Activated CD4-positive, alpha-beta T cell treated with anti-CD3 and anti-CD28 coated beads for 36 hours (primary cell): Measurements from ENCODE around the gene TTLL8. TPM values are rescaled to one million over a fixed set of nuclear protein-coding genes. Genes with fewer than 3 reads are reported as not detected.

ENCODE experiments used
- ATAC-seq: fragments of 200-7000 bp; cut with Tn5 transposase; one replicate; pipeline ENCODE4 v1.10.0; 2021; ENCODE audit warnings: mild to moderate bottlenecking, moderate library complexity
- CTCF ChIA-PET: fragments of 350-600 bp; sonication (Branson Sonifier 250); formaldehyde crosslinking; loops from one replicate; lab custom pipeline; 2021; ENCODE audit warnings: antibody characterized with exemption; lab: Charles Lee
- POLR2A ChIA-PET: fragments of 350-600 bp; sonication (Branson Sonifier 250); formaldehyde crosslinking; loops from one replicate; lab custom pipeline; 2021; ENCODE audit warnings: antibody characterized with exemption, inconsistent platforms; lab: Charles Lee
- DNase-seq: peaks from one replicate; pipeline ENCODE4 v3.0.0-alpha.2; 2020
- H3K27ac Mint-ChIP-seq: one replicate; pipeline ENCODE4 v1.8.0; 2021; ENCODE audit warnings: mixed read lengths
- H3K27me3 Mint-ChIP-seq: one replicate; pipeline ENCODE4 v1.8.0; 2021; ENCODE audit warnings: mixed read lengths
- H3K36me3 Mint-ChIP-seq: one replicate; pipeline ENCODE4 v1.8.0; 2021; ENCODE audit warnings: low read depth, mixed read lengths
- H3K4me1 Mint-ChIP-seq: one replicate; pipeline ENCODE4 v1.8.0; 2021; ENCODE audit warnings: mixed read lengths
- H3K4me3 Mint-ChIP-seq: one replicate; pipeline ENCODE4 v1.8.0; 2021; ENCODE audit warnings: mild to moderate bottlenecking, moderate library complexity, mixed read lengths
- H3K9me3 Mint-ChIP-seq: one replicate; pipeline ENCODE4 v1.8.0; 2021; ENCODE audit warnings: low read depth, mixed read lengths
- intact Hi-C, 2 experiments: fragments of 100-400 bp; cut with DNase I in 1 of 2; cut with micrococcal nuclease in 1 of 2; formaldehyde crosslinking; loops; one replicate each; pipeline versions ENCODE4 v1.14.2 to v1.15.1; 2022 to 2024; cut with DNase I, micrococcal nuclease
- total RNA-seq, 2 experiments: library from RNA; stranded (reverse); gene quantifications; one replicate each; pipeline ENCODE4 v1.2.3, GENCODE V29; 2021

TTLL8 gene
- total RNA-seq, 2 experiments from 2014 or later: not detected

- H3K27me3 Mint-ChIP-seq: peaks cover 17% of the 10 kb centered on the region
- no peak for DNase-seq
- ATAC-seq: no peak
- no peaks in the 10 kb centered on the region for H3K36me3 Mint-ChIP-seq
- intact Hi-C loops: no loop called here
- peaks cover 7% of the 10 kb centered on the region for H3K4me1 Mint-ChIP-seq
- H3K9me3 Mint-ChIP-seq: no peaks in the 10 kb centered on the region
- CTCF ChIA-PET: no interaction called here
- POLR2A ChIA-PET: no interaction called here
- H3K27ac Mint-ChIP-seq: no peak overlapping the region
- H3K4me3 Mint-ChIP-seq: no peak overlapping the region
These were observed 12.1 kb downstream of the TTLL8 start for GRCh38 chr22:50046019-50046415.

DNA sequence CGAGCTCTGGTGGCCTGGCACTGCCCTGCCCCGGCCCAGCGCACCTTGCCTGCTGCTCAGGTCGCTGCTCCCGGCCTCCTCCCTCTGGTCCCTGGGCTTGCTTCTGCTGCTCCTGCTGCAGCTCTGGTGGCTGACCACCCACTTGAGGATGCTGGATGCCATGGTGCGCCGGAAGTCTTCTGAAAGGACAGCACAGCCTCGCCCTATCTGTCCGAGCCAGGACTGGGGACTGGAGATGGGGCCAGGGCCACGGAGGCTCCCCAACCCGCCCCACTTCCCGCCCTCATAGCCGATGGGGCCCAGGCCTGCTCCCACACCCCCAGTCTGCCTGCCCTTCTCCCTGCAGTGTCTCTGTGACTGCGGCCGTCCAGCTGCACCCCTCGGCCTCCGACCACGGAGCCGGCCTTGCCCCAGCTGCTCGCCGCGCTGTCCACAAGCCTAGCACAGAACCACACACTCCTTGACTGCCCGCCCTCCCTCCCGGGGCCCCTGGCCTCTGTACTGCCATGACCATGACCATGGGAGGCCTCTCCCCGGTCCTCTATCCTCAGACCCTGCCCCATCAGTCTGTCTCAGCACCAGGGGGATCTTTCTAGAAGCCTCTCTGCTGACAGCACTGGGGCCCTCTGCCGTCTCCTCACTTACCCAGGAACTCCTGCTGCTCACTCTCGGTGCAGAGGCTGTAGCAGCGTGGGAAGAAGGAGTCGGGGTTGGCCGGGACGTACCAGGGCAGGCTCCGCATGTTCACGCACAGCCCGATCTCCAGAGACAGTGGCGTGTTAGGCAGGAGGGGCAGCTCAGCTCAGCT lies 12.7 kb downstream of the TTLL8 start:
- ChIA-PET POLR2A (no interaction called here), CTCF (no interaction called here)
- H3K4me3 Mint-ChIP-seq: no peak overlapping the region
- H3K9me3 Mint-ChIP-seq: no peaks in the 10 kb centered on the region
- H3K36me3 Mint-ChIP-seq: no peaks in the 10 kb centered on the region
- DNase-seq (no peak), ATAC-seq (no peak)
- H3K27ac Mint-ChIP-seq: no peak overlapping the region
- H3K4me1 Mint-ChIP-seq: peaks cover 7% of the 10 kb centered on the region
- intact Hi-C loops: no loop called here
- H3K27me3 Mint-ChIP-seq: peaks cover 17% of the 10 kb centered on the region

DNA sequence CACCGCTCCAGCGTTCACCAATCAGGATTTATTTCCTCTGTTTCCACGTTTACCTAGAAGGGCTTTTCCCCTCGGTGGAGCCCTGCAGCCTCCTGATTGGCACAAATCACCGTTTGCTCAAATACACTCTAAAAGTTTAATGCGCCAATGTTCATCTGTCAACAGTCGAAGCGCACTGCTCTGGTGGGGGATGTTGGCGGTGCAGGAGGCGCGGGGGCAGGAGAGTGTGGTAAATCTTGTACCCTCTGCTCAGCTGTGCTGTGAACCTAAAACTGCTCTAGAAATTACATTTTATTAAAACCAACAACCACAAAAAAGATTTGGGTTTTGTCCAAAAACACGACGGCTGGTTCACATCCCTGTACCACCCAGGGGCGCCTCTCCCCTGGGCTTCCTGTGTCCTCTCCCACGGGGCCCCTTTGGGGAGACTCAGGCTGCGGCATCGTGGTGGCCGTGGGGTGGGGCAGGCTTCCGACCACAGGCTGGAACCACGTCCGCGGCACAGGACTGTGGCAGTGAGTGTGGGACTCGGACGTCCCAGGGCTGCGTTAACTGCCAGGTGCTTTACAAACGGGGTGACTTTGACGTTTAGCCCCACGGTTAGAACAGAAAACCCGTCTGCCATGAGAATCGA lies 13.5 kb downstream of the TTLL8 start:
- CTCF ChIA-PET: no interaction called here
- no peaks in the 10 kb centered on the region for H3K9me3 Mint-ChIP-seq
- POLR2A ChIA-PET: no interaction called here
- H3K4me1 Mint-ChIP-seq: peaks cover 7% of the 10 kb centered on the region
- ATAC-seq (no peak), DNase-seq (no peak)
- intact Hi-C loops: no loop called here
- H3K36me3 Mint-ChIP-seq: no peaks in the 10 kb centered on the region
- no peak overlapping the region for H3K27ac Mint-ChIP-seq
- no peak overlapping the region for H3K4me3 Mint-ChIP-seq
- peaks cover 17% of the 10 kb centered on the region for H3K27me3 Mint-ChIP-seq

GRCh38 chr22:50041361-50042065 lies 16.6 kb downstream of the TTLL8 start:
- DNase-seq (no peak), ATAC-seq (no peak)
- CTCF ChIA-PET: no interaction called here
- Mint-ChIP-seq H3K27ac (no peak overlapping the region), H3K27me3 (peaks cover 17% of the 10 kb centered on the region), H3K36me3 (no peaks in the 10 kb centered on the region), H3K9me3 (peaks cover 3% of the 10 kb centered on the region), H3K4me1 (peaks cover 7% of the 10 kb centered on the region), H3K4me3 (no peak overlapping the region)
- POLR2A ChIA-PET: interaction anchor here (0.5 kb wide), 1 partner anchor 11 kb away, joined by 3 read pairs; no protein-coding TSS in a partner anchor
- intact Hi-C loops: no loop called here

DNA sequence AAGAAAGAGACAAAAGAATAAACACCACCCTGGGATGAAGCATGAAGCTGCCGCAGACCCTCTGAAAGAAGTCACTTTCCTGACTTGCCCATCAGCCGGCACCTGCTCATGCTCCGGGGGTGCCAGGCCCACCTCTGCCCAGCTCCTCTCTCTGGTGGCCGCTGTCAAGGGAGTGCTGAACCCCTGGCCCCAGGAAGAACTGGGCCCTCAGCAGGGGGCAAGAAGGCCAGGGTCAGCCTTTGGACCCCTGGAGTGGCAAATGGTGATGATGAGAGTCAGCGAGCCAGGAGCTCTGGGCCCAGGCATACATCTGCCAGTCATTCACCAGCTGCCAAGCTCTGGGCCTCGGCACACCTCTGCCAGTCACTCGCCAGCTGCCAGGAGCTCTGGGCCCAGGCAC lies 17.4 kb downstream of the TTLL8 start:
- no peaks in the 10 kb centered on the region for H3K36me3 Mint-ChIP-seq
- no peak overlapping the region for H3K4me3 Mint-ChIP-seq
- no peak for ATAC-seq
- POLR2A ChIA-PET: no interaction called here
- DNase-seq: no peak
- peaks cover 17% of the 10 kb centered on the region for H3K27me3 Mint-ChIP-seq
- H3K27ac Mint-ChIP-seq: no peak overlapping the region
- peaks cover 3% of the 10 kb centered on the region for H3K9me3 Mint-ChIP-seq
- H3K4me1 Mint-ChIP-seq: peaks cover 7% of the 10 kb centered on the region
- intact Hi-C loops: no loop called here
- CTCF ChIA-PET: no interaction called here

DNA sequence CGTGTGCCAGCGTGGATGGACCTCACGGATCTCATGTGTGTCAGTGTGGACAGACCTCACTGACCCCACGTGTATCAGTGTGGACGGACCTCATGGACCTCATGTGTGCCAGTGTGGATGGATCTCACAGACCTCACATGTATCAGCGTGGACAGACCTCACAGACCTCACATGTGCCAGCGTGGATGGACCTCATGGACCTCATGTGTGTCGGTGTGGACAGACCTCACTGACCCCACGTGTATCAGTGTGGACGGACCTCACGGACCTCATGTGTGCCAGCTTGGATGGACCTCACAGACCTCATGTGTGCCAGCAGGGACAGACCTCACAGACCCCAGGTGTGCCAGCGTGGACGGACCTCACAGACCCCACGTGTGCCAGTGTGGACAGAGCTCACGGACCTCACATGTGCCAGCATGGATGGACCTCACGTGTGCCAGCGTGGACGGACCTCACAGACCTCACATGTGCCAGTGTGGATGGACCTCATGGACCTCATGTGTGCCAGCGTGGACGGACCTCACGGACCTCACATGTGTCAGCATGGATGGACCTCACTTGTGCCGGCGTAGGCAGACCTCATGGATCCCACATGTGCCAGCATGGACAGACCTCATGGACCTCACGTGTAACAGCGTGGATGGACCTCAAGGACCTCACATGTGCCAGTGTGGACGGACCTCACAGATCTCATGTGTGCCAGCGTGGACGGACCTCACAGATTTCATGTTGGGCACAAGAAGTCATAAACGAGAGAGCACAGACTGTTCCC lies 18.2 kb downstream of the TTLL8 start:
- DNase-seq: no peak
- Mint-ChIP-seq H3K9me3 (peaks cover 3% of the 10 kb centered on the region), H3K27ac (no peak overlapping the region), H3K27me3 (peaks cover 16% of the 10 kb centered on the region), H3K4me1 (peaks cover 6% of the 10 kb centered on the region), H3K4me3 (no peak overlapping the region), H3K36me3 (no peaks in the 10 kb centered on the region)
- ChIA-PET POLR2A (no interaction called here), CTCF (no interaction called here)
- ATAC-seq: no peak
- intact Hi-C loops: no loop called here

GRCh38 chr22:50035976-50036724 lies 21.9 kb downstream of the TTLL8 start:
- POLR2A ChIA-PET: interaction anchor here (0.8 kb wide), 1 partner anchor 257 kb away, joined by 4 read pairs; no protein-coding TSS in a partner anchor
- ATAC-seq (no peak), DNase-seq (no peak)
- Mint-ChIP-seq H3K4me3 (no peak overlapping the region), H3K27ac (no peak overlapping the region), H3K9me3 (peaks cover 3% of the 10 kb centered on the region), H3K4me1 (peaks cover 4% of the 10 kb centered on the region), H3K27me3 (peaks cover 3% of the 10 kb centered on the region), H3K36me3 (no peaks in the 10 kb centered on the region)
- CTCF ChIA-PET: no interaction called here
- intact Hi-C loops: no loop called here

DNA sequence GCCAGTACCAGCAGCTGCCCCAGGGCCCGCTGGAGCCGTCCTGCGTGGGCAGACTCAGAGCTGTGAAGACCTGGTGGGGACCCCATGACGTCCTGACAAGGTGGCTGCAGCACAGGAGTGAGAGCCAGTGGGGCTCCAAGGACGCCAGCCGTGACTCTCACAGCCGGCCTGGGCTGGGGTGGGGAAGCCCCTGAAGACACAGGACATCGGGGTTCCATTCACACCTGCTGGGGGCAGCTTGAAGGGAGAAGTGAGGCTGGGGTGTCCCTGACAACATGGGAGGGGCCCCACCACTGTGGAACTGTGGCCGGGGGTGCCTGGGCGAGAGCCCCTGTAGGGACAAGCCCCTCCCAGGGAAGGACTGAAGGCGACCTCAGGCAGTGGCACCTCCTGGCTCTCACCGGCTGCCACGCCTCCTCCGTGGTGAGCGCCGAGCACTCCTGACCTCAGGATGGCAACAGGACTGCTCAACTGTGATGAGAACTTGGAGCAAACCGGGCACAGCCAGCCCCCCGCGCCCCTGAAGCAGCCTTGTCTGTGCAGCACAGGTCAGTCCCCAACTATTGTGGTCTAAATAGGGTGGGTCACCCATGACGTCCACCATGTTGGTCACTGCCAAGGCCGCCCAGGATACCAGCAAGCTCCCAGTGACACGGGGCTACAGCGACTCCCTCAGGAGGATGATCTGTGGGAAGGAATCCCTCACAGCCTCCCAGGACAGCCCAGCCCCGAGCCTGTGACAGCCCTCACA lies 22.8 kb downstream of the TTLL8 start:
- Mint-ChIP-seq H3K4me1 (peaks cover 4% of the 10 kb centered on the region), H3K4me3 (no peak overlapping the region), H3K27me3 (peaks cover 3% of the 10 kb centered on the region), H3K36me3 (no peaks in the 10 kb centered on the region), H3K27ac (no peak overlapping the region), H3K9me3 (peaks cover 3% of the 10 kb centered on the region)
- CTCF ChIA-PET: no interaction called here
- POLR2A ChIA-PET: interaction anchor here (0.6 kb wide), 1 partner anchor 50 kb away, joined by 4 read pairs; the partner anchor contains the start of gene MLC1
- DNase-seq (no peak), ATAC-seq (no peak)
- intact Hi-C loops: no loop called here

DNA sequence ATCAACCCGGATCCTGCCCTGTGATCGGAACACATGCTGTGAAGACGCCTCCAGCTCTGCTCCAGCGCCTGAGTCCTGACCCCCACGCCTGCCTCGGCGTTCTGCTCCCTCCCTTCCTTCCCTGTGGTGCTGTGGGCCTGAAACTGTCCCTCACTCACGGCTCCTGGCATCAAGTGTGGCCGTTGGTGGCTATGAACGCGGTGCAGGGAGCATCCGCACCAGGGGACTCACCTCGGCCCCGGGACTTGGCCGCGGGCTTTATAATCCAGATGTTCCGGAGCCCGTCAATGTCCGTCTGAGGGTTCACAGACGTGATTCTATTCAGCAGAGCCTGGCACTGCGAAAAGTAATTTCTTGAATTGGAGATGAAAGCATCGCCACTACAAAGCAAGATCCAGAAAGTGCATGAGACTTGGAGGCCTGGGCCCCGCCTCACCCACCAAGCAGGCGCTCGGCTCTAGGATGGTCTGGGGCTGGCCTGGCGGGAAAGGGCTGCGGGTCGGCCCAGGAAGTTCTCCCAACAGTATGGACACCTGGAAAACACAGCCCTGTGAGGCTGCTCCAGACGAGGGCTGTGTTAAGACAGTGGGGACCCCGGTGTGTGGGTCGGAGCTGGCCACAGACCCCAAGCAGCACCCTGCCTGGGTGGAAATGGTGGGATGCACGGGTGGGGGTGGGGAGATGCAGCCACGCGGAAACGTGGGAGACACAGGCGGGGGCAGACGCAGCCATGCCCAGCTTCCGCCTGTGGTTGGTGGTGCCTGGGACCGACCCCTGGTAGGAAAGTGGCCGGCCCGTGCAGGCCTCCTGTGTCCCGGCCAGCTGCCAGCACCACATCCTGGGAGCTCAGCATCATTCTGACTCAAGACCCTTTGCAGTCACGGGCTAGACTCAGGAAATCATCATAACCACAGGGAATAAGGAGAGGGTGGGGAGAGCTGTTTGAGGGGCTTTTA lies 23.7 kb downstream of the TTLL8 start:
- Mint-ChIP-seq H3K4me3 (no peak overlapping the region), H3K27me3 (peaks cover 3% of the 10 kb centered on the region), H3K36me3 (no peaks in the 10 kb centered on the region), H3K4me1 (peaks cover 9% of the 10 kb centered on the region), H3K27ac (no peak overlapping the region), H3K9me3 (peaks cover 3% of the 10 kb centered on the region)
- no peak for ATAC-seq
- DNase-seq: no peak
- CTCF ChIA-PET: interaction anchor here (0.6 kb wide), 1 partner anchor 155 kb away, joined by 3 read pairs; no protein-coding TSS in a partner anchor
- intact Hi-C loops: loop anchor here in 1 of 2 experiments (5.0 kb wide), 1 partner anchor 267 kb away; no protein-coding TSS in a partner anchor
- POLR2A ChIA-PET: interaction anchor here (0.6 kb wide), 1 partner anchor 51 kb away, joined by 4 read pairs; the partner anchor contains the start of gene MLC1
